Occipital lobe (tissue), 2 donors: ENCODE results near the gene HOGA1. TPM values are rescaled to one million over a fixed set of nuclear protein-coding genes. Genes with fewer than 3 reads are reported as not detected.
"Not testable (repeated sequence)": the region's sequence is repeated elsewhere in the genome, so short reads cannot be mapped to it uniquely, and the experiment has no call there.

ENCODE experiments used
- DNase-seq: peaks from one replicate; lab custom pipeline; 2025; lab: John Stamatoyannopoulos, UW
- total RNA-seq: library from RNA; depleted of rRNA; stranded (reverse); fragments of >200 nt; gene quantifications from one replicate; pipeline ENCODE4 v1.2.3, GENCODE V29; 2014

HOGA1 gene
- total RNA-seq, 1 donor from 2014 or later: 0.62 TPM

DNA sequence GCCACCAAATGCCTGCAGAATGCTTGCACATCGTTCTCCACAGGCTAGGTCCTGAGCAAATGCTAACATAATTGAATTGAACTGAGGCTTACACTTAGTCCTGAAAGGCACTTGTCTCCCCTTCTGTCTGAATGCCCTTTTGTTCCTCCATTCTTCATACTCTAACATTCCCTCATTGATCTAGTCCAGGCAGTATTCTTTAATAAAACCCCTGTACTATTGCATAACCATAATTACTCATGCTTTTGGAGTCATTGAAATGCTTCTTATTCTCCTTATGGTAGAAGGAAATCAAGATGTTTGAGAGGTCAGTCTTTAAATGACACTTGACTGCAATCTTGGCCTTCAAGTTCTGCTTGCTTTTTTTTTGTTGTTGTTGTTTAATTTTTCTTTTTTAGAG is 63.4 kb downstream of the HOGA1 start:
- DNase-seq: no peak

GRCh38 chr10:97648562-97649404 is 64.6 kb downstream of the HOGA1 start:
- DNase-seq: no peak

GRCh38 chr10:97649405-97649750 is 65.2 kb downstream of the HOGA1 start:
- not testable (repeated sequence) for DNase-seq

GRCh38 chr10:97650726-97651125 is 66.5 kb downstream of the HOGA1 start:
- DNase-seq: no peak

DNA sequence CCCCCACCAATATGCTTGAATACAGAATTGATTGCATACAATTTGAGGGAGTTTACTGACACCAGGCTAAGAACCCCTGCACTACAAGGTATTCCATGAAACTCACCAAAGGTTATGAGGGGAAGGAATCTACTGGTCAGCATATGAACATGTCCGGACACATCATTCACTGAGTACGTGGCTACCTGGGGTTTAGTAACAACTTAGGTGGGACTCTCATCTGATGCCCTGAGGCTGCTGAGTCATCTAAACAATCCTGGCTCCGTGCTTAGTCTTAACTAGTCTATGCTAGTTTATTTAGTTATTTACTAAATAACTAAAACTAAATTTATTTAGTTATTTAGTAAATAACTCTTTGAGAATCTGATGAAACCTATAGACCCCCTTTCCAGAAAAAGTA is 67.6 kb downstream of the HOGA1 start:
- DNase-seq: no peak

DNA sequence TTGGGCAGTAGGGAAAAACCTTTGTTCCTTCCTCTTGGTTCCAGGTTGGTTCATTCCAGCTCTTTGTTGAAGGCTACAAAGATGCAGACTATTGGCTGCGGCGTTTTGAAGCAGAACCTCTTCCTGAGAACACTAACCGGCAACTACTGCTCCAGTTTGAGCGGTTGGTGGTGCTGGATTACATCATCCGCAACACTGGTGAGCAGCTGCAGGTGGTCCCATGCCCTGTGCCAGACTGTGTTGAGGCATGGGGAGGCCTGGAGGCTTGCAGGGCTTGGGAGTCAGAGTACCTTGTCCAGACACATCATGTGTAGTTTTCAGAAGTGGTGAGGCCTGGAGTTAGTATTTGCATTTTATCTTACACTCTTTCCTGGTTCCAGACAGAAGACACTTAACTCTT is 72.6 kb downstream of the HOGA1 start:
- no peak for DNase-seq

DNA sequence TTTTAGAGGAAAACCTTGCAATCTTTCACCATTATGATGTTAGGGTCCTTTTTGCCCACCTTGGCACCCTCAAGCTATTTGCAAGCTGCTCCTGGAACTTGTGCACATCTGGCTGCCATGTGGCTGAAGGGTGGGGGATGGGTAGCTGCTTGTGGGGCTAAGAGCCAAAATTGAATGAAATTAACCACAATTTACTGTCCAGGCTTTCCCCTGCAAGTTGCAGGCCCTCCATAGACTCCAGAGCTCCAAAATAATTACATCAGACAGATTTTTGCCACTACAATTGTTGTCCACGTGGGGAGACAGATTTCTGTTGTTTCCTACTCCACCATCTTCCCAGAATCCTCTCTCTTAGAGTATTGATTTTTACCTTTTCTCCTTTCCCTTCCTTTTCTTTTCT is 75.4 kb downstream of the HOGA1 start:
- DNase-seq: no peak

Other genes with a start within 250 kb of the HOGA1 start
- 16.8 TPM for gene FRAT2, start 249.7 kb upstream of the HOGA1 start, total RNA-seq
- gene RRP12, start 183.0 kb upstream of the HOGA1 start, total RNA-seq: 9.2 TPM
- gene PGAM1, start 158.2 kb upstream of the HOGA1 start, total RNA-seq: 109 TPM
- 38.7 TPM for gene EXOSC1, start 138.4 kb upstream of the HOGA1 start, total RNA-seq
- 21.2 TPM for gene ZDHHC16, start 138.2 kb upstream of the HOGA1 start, total RNA-seq
- 55.4 TPM for gene MMS19, start 86.0 kb upstream of the HOGA1 start, total RNA-seq
- 1.1 TPM for gene UBTD1, start 85.5 kb upstream of the HOGA1 start, total RNA-seq
- gene ANKRD2, start 11.6 kb upstream of the HOGA1 start, total RNA-seq: not detected
- gene C10orf62, start 5.3 kb downstream of the HOGA1 start, total RNA-seq: not detected
- 36.8 TPM for gene MORN4, start 49.1 kb downstream of the HOGA1 start, total RNA-seq
- 8.7 TPM for gene PI4K2A, start 56.3 kb downstream of the HOGA1 start, total RNA-seq
- gene AVPI1, start 102.9 kb downstream of the HOGA1 start, total RNA-seq: 1.1 TPM
- 3.4 TPM for gene MARVELD1, start 129.3 kb downstream of the HOGA1 start, total RNA-seq
- gene ZFYVE27, start 152.7 kb downstream of the HOGA1 start, total RNA-seq: 49.0 TPM
- gene SFRP5, start 187.6 kb downstream of the HOGA1 start, total RNA-seq: 0.62 TPM